Measurements from ENCODE around the gene CXCL13. TPM values are rescaled to one million over a fixed set of nuclear protein-coding genes. Genes with fewer than 3 reads are reported as not detected.

CXCL13 gene
- total RNA-seq, 1 experiment from 2014 or later = not detected

DNA sequence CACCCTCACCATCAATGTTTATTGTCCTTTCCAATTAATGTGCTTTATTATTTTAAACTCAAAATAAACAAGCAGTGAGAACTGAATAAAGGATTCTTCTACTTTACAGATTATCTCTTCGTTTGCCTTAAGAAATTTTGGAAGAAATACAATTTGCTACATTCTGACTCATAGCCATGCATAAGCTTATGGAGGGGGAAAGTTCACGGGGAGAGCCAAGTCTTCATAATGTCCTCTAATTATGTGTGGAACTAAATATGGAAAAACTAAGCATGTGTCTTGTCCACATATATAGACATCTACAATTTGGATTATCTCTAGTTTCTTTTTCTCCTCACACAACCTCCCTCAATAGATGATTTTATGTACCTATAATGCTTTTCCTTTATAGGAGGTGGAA is 17.5 kb downstream of the CXCL13 start:
- in situ Hi-C loops (cut with HindIII; ENCODE audit: low pct_unique_long_range_greater_than_20kb, low sequenced_read_pairs) (no loop called here), intact Hi-C loops (cut with micrococcal nuclease; ENCODE audit: unreplicated experiment) (loop anchor here (10.0 kb wide), 1 partner anchor 72 kb away; no protein-coding TSS in a partner anchor)
- ATAC-seq (no peak), DNase-seq (ENCODE audit: low read depth, low spot score) (no peak)
- no peaks in the 10 kb centered on the region for H3K4me1 ChIP-seq (ENCODE audit: control insufficient read depth, insufficient read depth, low read length)
- H3K4me3 ChIP-seq (ENCODE audit: low read depth in 2 of 2, low read length in 2 of 2) = no peak overlapping the region
- no peaks in the 10 kb centered on the region for H3K9me3 ChIP-seq (ENCODE audit: control insufficient read depth, insufficient read depth, low read depth, low read length)
- no peaks in the 10 kb centered on the region for H3K27me3 ChIP-seq (ENCODE audit: control insufficient read depth, insufficient read depth, low read length)
- H3K36me3 ChIP-seq (ENCODE audit: control insufficient read depth, insufficient read depth, low read length) = no peaks in the 10 kb centered on the region
- TF ChIP-seq TCF7L2 (IDR thresholded peaks at IDR 0.05; ENCODE audit: low read depth, low read length) (no peak), POLR2AphosphoS5 (IDR thresholded peaks at IDR 0.05; ENCODE audit: low read depth, low read length) (no peak), SIN3A (IDR thresholded peaks at IDR 0.05; ENCODE audit: borderline replicate concordance, insufficient read depth, low read depth, low read length) (no peak)
- TF ChIP-seq, protein P1, sequence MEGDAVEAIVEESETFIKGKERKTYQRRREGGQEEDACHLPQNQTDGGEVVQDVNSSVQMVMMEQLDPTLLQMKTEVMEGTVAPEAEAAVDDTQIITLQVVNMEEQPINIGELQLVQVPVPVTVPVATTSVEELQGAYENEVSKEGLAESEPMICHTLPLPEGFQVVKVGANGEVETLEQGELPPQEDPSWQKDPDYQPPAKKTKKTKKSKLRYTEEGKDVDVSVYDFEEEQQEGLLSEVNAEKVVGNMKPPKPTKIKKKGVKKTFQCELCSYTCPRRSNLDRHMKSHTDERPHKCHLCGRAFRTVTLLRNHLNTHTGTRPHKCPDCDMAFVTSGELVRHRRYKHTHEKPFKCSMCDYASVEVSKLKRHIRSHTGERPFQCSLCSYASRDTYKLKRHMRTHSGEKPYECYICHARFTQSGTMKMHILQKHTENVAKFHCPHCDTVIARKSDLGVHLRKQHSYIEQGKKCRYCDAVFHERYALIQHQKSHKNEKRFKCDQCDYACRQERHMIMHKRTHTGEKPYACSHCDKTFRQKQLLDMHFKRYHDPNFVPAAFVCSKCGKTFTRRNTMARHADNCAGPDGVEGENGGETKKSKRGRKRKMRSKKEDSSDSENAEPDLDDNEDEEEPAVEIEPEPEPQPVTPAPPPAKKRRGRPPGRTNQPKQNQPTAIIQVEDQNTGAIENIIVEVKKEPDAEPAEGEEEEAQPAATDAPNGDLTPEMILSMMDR (IDR thresholded peaks at IDR 0.05) = no peak
- TF ChIP-seq, protein P2, sequence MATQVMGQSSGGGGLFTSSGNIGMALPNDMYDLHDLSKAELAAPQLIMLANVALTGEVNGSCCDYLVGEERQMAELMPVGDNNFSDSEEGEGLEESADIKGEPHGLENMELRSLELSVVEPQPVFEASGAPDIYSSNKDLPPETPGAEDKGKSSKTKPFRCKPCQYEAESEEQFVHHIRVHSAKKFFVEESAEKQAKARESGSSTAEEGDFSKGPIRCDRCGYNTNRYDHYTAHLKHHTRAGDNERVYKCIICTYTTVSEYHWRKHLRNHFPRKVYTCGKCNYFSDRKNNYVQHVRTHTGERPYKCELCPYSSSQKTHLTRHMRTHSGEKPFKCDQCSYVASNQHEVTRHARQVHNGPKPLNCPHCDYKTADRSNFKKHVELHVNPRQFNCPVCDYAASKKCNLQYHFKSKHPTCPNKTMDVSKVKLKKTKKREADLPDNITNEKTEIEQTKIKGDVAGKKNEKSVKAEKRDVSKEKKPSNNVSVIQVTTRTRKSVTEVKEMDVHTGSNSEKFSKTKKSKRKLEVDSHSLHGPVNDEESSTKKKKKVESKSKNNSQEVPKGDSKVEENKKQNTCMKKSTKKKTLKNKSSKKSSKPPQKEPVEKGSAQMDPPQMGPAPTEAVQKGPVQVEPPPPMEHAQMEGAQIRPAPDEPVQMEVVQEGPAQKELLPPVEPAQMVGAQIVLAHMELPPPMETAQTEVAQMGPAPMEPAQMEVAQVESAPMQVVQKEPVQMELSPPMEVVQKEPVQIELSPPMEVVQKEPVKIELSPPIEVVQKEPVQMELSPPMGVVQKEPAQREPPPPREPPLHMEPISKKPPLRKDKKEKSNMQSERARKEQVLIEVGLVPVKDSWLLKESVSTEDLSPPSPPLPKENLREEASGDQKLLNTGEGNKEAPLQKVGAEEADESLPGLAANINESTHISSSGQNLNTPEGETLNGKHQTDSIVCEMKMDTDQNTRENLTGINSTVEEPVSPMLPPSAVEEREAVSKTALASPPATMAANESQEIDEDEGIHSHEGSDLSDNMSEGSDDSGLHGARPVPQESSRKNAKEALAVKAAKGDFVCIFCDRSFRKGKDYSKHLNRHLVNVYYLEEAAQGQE (IDR thresholded peaks at IDR 0.05; ENCODE audit: insufficient read depth in 1 of 2, low read depth in 2 of 2, low read length in 1 of 2) = no peak
- H3K27ac ChIP-seq (ENCODE audit: low read length) = no peak overlapping the region
- POLR2A ChIA-PET = no interaction called here
- no TSS peak for BruUV-seq (replicated peaks)
- CTCF ChIA-PET = no interaction called here

DNA sequence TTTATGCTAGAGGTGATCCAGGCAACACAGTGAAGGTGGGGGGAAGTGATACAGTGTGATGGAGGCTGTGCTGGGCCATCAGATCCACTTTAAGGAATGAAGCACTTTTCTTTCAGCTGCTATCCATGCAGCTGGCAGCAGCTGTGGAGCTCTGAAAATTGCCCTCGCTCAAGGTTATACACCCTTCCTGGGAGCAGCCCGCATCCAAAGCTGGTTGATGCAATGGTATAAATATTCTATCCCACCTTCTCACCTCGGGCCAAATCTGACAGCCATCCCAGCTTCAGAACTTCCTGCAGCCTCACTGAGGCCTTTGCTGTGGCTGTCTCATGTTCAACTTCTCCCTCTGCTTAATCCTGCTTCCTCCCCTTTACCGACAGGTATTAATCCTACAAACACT is 18.6 kb downstream of the CXCL13 start:
- Histone ChIP-seq H3K36me3 (ENCODE audit: control insufficient read depth, insufficient read depth, low read length) (no peaks in the 10 kb centered on the region), H3K9me3 (ENCODE audit: control insufficient read depth, insufficient read depth, low read depth, low read length) (no peaks in the 10 kb centered on the region), H3K27me3 (ENCODE audit: control insufficient read depth, insufficient read depth, low read length) (no peaks in the 10 kb centered on the region), H3K4me1 (ENCODE audit: control insufficient read depth, insufficient read depth, low read length) (no peaks in the 10 kb centered on the region), H3K27ac (ENCODE audit: low read length) (no peak overlapping the region), H3K4me3 (ENCODE audit: low read depth in 2 of 2, low read length in 2 of 2) (no peak overlapping the region)
- in situ Hi-C loops (cut with HindIII; ENCODE audit: low pct_unique_long_range_greater_than_20kb, low sequenced_read_pairs) = no loop called here
- intact Hi-C loops (cut with micrococcal nuclease; ENCODE audit: unreplicated experiment) = loop anchor here (10.0 kb wide), 1 partner anchor 71 kb away; no protein-coding TSS in a partner anchor
- ATAC-seq (no peak), DNase-seq (ENCODE audit: low read depth, low spot score) (no peak)
- POLR2A ChIA-PET = no interaction called here
- BruUV-seq (replicated peaks) = no TSS peak
- TF ChIP-seq SIN3A (IDR thresholded peaks at IDR 0.05; ENCODE audit: borderline replicate concordance, insufficient read depth, low read depth, low read length) (no peak), POLR2AphosphoS5 (IDR thresholded peaks at IDR 0.05; ENCODE audit: low read depth, low read length) (no peak), TCF7L2 (IDR thresholded peaks at IDR 0.05; ENCODE audit: low read depth, low read length) (no peak)
- TF ChIP-seq, protein P1 (IDR thresholded peaks at IDR 0.05) = no peak
- TF ChIP-seq, protein P2 (IDR thresholded peaks at IDR 0.05; ENCODE audit: insufficient read depth in 1 of 2, low read depth in 2 of 2, low read length in 1 of 2) = no peak
- CTCF ChIA-PET = no interaction called here

All from Panc1 (cell line).